ENCODE results near the gene EPHA7. TPM values are rescaled to one million over a fixed set of nuclear protein-coding genes. Genes with fewer than 3 reads are reported as not detected.

The EPHA7 gene
- total RNA-seq, 4 donors from 2014 or later = 3.6 to 31.0 (median 16.9) TPM

DNA sequence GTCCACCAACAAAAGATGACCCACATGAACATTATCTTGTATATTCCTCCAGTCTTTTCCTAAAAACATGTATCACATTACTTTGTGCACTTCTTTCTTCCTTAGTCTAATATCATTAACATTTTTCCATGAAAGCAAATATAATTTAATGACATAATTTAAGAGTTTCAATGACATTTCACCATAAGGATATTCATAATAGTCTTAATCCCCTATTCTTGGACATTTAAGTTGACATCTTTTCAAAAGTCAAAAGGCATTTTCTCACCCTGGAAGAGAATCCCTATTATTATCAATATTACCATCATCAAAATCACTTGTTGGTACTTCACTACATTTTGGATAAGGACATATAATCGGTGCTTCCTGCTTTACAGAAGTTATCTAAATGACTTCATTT is 31.3 kb downstream of the EPHA7 start:
- DNase-seq = no peak
- WGBS, 2 donors (ENCODE audit: low coverage in 1 of 2) = 44 to 75% methylated on average over 1 of the region's 1 CpG
- no peaks in the 10 kb centered on the region for H3K9me3 ChIP-seq
- no peak overlapping the region for H3K27ac ChIP-seq
- intact Hi-C loops (cut with DNase I; ENCODE audit: low total_unique reads) = no loop called here
- TF ChIP-seq POLR2AphosphoS5 (IDR thresholded peaks at IDR 0.05) (no peak), EP300 (IDR thresholded peaks at IDR 0.05; ENCODE audit: low read depth) (no peak), POLR2A (IDR thresholded peaks at IDR 0.05) (no peak)
- TF ChIP-seq, protein P1, sequence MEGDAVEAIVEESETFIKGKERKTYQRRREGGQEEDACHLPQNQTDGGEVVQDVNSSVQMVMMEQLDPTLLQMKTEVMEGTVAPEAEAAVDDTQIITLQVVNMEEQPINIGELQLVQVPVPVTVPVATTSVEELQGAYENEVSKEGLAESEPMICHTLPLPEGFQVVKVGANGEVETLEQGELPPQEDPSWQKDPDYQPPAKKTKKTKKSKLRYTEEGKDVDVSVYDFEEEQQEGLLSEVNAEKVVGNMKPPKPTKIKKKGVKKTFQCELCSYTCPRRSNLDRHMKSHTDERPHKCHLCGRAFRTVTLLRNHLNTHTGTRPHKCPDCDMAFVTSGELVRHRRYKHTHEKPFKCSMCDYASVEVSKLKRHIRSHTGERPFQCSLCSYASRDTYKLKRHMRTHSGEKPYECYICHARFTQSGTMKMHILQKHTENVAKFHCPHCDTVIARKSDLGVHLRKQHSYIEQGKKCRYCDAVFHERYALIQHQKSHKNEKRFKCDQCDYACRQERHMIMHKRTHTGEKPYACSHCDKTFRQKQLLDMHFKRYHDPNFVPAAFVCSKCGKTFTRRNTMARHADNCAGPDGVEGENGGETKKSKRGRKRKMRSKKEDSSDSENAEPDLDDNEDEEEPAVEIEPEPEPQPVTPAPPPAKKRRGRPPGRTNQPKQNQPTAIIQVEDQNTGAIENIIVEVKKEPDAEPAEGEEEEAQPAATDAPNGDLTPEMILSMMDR (IDR thresholded peaks at IDR 0.05) = no peak
- no peaks in the 10 kb centered on the region for H3K4me1 ChIP-seq
- H3K4me3 ChIP-seq = no peak overlapping the region
- H3K27me3 ChIP-seq = no peaks in the 10 kb centered on the region
- no peaks in the 10 kb centered on the region for H3K36me3 ChIP-seq
- in situ Hi-C loops (cut with MboI; ENCODE audit: low pct_ligation_motif_present in 1 of 4, low pct_unique_long_range_greater_than_20kb in 1 of 4, low sequenced_read_pairs in 3 of 4) = no loop called here

DNA sequence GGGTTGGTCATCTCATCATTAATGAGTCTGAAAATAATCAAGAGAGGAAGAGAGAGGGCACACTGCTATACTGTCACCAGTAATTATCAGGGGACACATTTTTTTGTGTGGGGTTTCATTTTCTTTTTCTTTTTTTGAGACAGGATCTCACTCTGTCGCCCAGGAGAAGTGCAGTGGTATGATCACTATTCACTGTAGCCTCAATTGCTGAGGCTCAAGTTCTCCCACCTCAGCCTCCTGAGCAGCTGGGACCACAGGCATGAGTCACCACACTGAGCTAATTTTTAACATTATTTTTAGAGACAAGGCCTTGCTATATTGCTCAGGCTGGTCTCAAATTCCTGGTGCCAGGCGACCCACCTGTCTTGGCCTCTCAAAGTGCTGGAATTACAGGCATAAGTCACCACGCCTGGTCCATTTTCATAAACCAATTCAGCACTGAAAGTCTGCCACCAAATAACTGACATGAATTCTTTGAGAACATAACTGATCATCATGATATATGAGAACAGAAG is 43.3 kb downstream of the EPHA7 start:
- Histone ChIP-seq H3K27me3 (no peaks in the 10 kb centered on the region), H3K4me3 (no peak overlapping the region), H3K9me3 (no peaks in the 10 kb centered on the region), H3K27ac (no peak overlapping the region), H3K36me3 (no peaks in the 10 kb centered on the region), H3K4me1 (no peaks in the 10 kb centered on the region)
- TF ChIP-seq, protein P1 (IDR thresholded peaks at IDR 0.05) = no peak
- no peak for TF ChIP-seq POLR2AphosphoS5 (IDR thresholded peaks at IDR 0.05)
- no peak for TF ChIP-seq POLR2A (IDR thresholded peaks at IDR 0.05)
- TF ChIP-seq EP300 (IDR thresholded peaks at IDR 0.05; ENCODE audit: low read depth) = no peak
- intact Hi-C loops (cut with DNase I; ENCODE audit: low total_unique reads) (no loop called here), in situ Hi-C loops (cut with MboI; ENCODE audit: low pct_ligation_motif_present in 1 of 4, low pct_unique_long_range_greater_than_20kb in 1 of 4, low sequenced_read_pairs in 3 of 4) (no loop called here)
- no peak for DNase-seq
- 58 to 67% methylated on average over 1 to 3 of the region's 3 CpGs for WGBS, 2 donors (ENCODE audit: low coverage in 1 of 2)

DNA sequence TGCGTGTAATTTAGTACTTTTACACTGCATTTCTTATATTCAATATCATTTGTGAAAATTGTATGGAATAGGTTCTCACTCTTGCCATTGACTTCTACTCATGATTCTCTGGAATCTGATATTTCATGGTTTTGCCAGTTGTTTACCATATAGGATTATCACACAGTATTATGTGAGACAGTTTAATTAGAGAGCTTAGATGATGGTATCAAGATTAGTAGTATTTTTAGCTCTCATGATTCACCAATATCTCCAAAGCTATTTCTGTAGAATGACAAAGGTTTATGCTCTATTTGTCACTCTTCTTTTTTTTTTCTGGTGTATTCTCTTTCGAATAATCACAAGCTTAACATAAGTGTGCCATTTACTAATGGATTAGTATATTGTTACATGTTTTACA is 45.9 kb downstream of the EPHA7 start:
- DNase-seq = no peak
- intact Hi-C loops (cut with DNase I; ENCODE audit: low total_unique reads) = no loop called here
- H3K9me3 ChIP-seq = no peaks in the 10 kb centered on the region
- no peaks in the 10 kb centered on the region for H3K4me1 ChIP-seq
- in situ Hi-C loops (cut with MboI; ENCODE audit: low pct_ligation_motif_present in 1 of 4, low pct_unique_long_range_greater_than_20kb in 1 of 4, low sequenced_read_pairs in 3 of 4) = no loop called here
- H3K36me3 ChIP-seq = no peaks in the 10 kb centered on the region
- TF ChIP-seq POLR2AphosphoS5 (IDR thresholded peaks at IDR 0.05) (no peak), EP300 (IDR thresholded peaks at IDR 0.05; ENCODE audit: low read depth) (no peak), POLR2A (IDR thresholded peaks at IDR 0.05) (no peak)
- TF ChIP-seq, protein P1 (IDR thresholded peaks at IDR 0.05) = no peak
- H3K27ac ChIP-seq = no peak overlapping the region
- H3K4me3 ChIP-seq = no peak overlapping the region
- H3K27me3 ChIP-seq = no peaks in the 10 kb centered on the region
- WGBS, 2 donors (ENCODE audit: low coverage in 1 of 2) = 77 to 83% methylated on average over 2 of the region's 2 CpGs

- Histone ChIP-seq H3K4me1 (no peaks in the 10 kb centered on the region), H3K4me3 (no peak overlapping the region), H3K27me3 (no peaks in the 10 kb centered on the region), H3K9me3 (no peaks in the 10 kb centered on the region), H3K27ac (no peak overlapping the region), H3K36me3 (no peaks in the 10 kb centered on the region)
- TF ChIP-seq POLR2AphosphoS5 (IDR thresholded peaks at IDR 0.05) = no peak
- TF ChIP-seq, protein P1 (IDR thresholded peaks at IDR 0.05) = no peak
- TF ChIP-seq EP300 (IDR thresholded peaks at IDR 0.05; ENCODE audit: low read depth) = no peak
- TF ChIP-seq POLR2A (IDR thresholded peaks at IDR 0.05) = no peak
- in situ Hi-C loops (cut with MboI; ENCODE audit: low pct_ligation_motif_present in 1 of 4, low pct_unique_long_range_greater_than_20kb in 1 of 4, low sequenced_read_pairs in 3 of 4) = no loop called here
- intact Hi-C loops (cut with DNase I; ENCODE audit: low total_unique reads) = no loop called here
- no peak for DNase-seq
Observed at GRCh38 chr6:93371756-93372155, 47.6 kb downstream of the EPHA7 start.
